A673 (cell line): ENCODE data around the gene TMEM17. TPM values are rescaled to one million over a fixed set of nuclear protein-coding genes. Genes with fewer than 3 reads are reported as not detected.

Experiments
- BruUV-seq: library from RNA; stranded (reverse); fragments of 400-500 nt; replicated peaks from 2 replicates; lab custom pipeline; 2021; lab: Mats Ljungman, UMichigan
- CTCF ChIA-PET: fragments of 300-600 bp; sonication (Branson Sonifier 250); formaldehyde crosslinking; loops from one replicate; lab custom pipeline; 2022; ENCODE audit warnings: antibody characterized with exemption; lab: Charles Lee
- POLR2A ChIA-PET: fragments of 300-600 bp; sonication (Branson Sonifier 250); formaldehyde crosslinking; loops from one replicate; lab custom pipeline; 2022; ENCODE audit warnings: antibody characterized with exemption; ENCODE audit not compliant: low non-redundant PET; lab: Charles Lee
- DNase-seq: peaks from one replicate; pipeline ENCODE4 v3.0.0-alpha.2; 2015; ENCODE audit warnings: low spot score
- H3K27ac ChIP-seq: fragments of 200-600 bp; sonication (generic); 2 replicates; pipeline ENCODE4 v1.5.1; 2016; ENCODE audit warnings: mixed run types, low read depth, mild to moderate bottlenecking, mixed read lengths, antibody characterized with exemption, low read length; ENCODE audit not compliant: poor library complexity, severe bottlenecking
- H3K27me3 ChIP-seq: fragments of 200-600 bp; sonication (generic); replicated peaks from 2 replicates; pipeline ENCODE4 v1.6.1; 2017; ENCODE audit warnings: mixed run types, low read depth, mild to moderate bottlenecking, mixed read lengths, antibody characterized with exemption, low read length; ENCODE audit not compliant: insufficient read depth, poor library complexity
- H3K36me3 ChIP-seq: fragments of 200-600 bp; sonication (generic); 2 replicates; pipeline ENCODE4 v1.6.1; 2016; ENCODE audit warnings: mixed run types, mild to moderate bottlenecking, mixed read lengths, antibody characterized with exemption, low read length; ENCODE audit not compliant: insufficient read depth, poor library complexity, severe bottlenecking
- H3K4me1 ChIP-seq: fragments of 200-600 bp; sonication (generic); 2 replicates; pipeline ENCODE4 v1.6.1; 2017; ENCODE audit warnings: mixed run types, mild to moderate bottlenecking, mixed read lengths, antibody characterized with exemption, low read length; ENCODE audit not compliant: insufficient read depth, poor library complexity, severe bottlenecking
- H3K4me3 ChIP-seq: fragments of 200-600 bp; sonication (generic); 2 replicates; pipeline ENCODE4 v1.5.1; 2016; ENCODE audit warnings: low read depth, mixed run types, mild to moderate bottlenecking, mixed read lengths, low read length; ENCODE audit not compliant: poor library complexity, severe bottlenecking
- H3K9me3 ChIP-seq: fragments of 200-600 bp; sonication (generic); 2 replicates; pipeline ENCODE4 v1.6.1; 2016; ENCODE audit warnings: mixed run types, low read depth, mild to moderate bottlenecking, mixed read lengths, antibody characterized with exemption, low read length; ENCODE audit not compliant: poor library complexity, severe bottlenecking
- CTCF ChIP-seq: fragments of 300-800, 200-600 bp; sonication (generic); conservative IDR thresholded peaks from 2 replicates; pipeline ENCODE4 v1.5.1; 2017; ENCODE audit warnings: low read depth, mild to moderate bottlenecking, antibody characterized with exemption, low read length, moderate library complexity, mixed read lengths
- EZH2 ChIP-seq: fragments of 200-600 bp; sonication (generic); IDR thresholded peaks from 2 replicates; pipeline ENCODE4 v1.6.1; 2017; ENCODE audit warnings: borderline replicate concordance, low read depth, mild to moderate bottlenecking, mixed read lengths, antibody characterized with exemption, low read length; ENCODE audit not compliant: poor library complexity, severe bottlenecking
- intact Hi-C: fragments of 100-400 bp; cut with micrococcal nuclease; formaldehyde crosslinking; loops from one replicate; pipeline ENCODE4 v1.10.0; 2022; ENCODE audit not compliant: unreplicated experiment
- total RNA-seq: library from RNA; stranded (reverse); gene quantifications from 2 replicates; pipeline ENCODE4 v1.2.3, GENCODE V29; 2021

Gene TMEM17
- total RNA-seq, 1 experiment from 2014 or later, result 1.5 TPM

DNA sequence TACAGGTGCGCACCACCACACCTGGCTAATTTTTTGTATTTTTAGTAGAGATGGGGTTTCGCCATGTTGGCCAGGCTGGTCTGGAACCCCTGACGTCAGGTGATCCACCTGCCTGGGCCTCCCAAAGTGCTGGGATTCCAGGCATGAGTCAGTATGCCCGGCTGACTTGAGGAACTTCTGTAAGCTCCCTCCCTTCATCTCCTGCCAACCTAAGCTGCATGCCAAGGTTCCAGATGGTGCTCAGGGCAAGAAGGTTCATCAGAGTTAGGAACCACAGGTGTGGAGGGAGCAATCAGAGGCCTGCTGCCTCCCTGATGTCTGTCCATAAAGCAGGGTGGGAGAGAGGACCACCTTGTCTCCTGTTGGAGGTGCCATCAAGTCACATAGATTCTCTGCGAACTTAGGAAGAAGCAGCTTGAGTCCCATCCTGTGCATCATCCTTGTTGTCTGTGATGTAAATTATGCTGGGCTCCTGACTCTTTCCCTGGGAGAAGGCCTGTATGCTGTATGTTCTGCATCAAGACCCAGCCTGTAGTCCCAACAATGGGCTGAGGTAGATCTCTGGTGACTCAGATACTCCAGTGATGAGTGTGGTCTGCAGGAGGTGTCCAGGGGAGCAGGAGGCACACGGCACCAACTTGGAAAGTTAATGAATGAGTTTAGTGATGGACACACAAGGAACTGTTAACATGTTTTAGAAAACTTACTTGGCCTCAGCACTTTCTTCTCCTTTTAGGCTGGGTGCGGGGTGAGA is 53.1 kb downstream of the TMEM17 start:
- H3K4me3 ChIP-seq, result no peak overlapping the region
- no peaks in the 10 kb centered on the region for H3K36me3 ChIP-seq
- H3K27ac ChIP-seq, result no peak overlapping the region
- no TSS peak for BruUV-seq
- H3K9me3 ChIP-seq, result no peaks in the 10 kb centered on the region
- no peaks in the 10 kb centered on the region for H3K27me3 ChIP-seq
- TF ChIP-seq CTCF (no peak), EZH2 (no peak)
- intact Hi-C loops, result no loop called here
- ChIA-PET CTCF (no interaction called here), POLR2A (no interaction called here)
- H3K4me1 ChIP-seq, result no peaks in the 10 kb centered on the region
- DNase-seq, result no peak

GRCh38 chr2:62450716-62451191 is 55.2 kb downstream of the TMEM17 start:
- no peaks in the 10 kb centered on the region for H3K36me3 ChIP-seq
- no peak for TF ChIP-seq CTCF
- TF ChIP-seq EZH2, result no peak

More at GRCh38 chr2:62450716-62451191, 55.2 kb downstream of the TMEM17 start:
- Histone ChIP-seq H3K27me3 (peaks cover 4% of the 10 kb centered on the region), H3K4me3 (no peak overlapping the region), H3K4me1 (no peaks in the 10 kb centered on the region), H3K27ac (no peak overlapping the region), H3K9me3 (no peaks in the 10 kb centered on the region)
- no TSS peak for BruUV-seq
- ChIA-PET CTCF (no interaction called here), POLR2A (no interaction called here)
- DNase-seq, result no peak
- intact Hi-C loops, result no loop called here

Other genes with a start within 250 kb of the TMEM17 start
- 32.1 and 35.0 TPM in 2 replicates for gene EHBP1, start 199.5 kb upstream of the TMEM17 start, total RNA-seq